Hepatocyte (in vitro differentiated cells): ENCODE results near the gene LRRC4C. TPM values are rescaled to one million over a fixed set of nuclear protein-coding genes. Genes with fewer than 3 reads are reported as not detected.

Source experiments
- DNase-seq: peaks from one replicate; pipeline ENCODE4 v3.0.0-alpha.2; 2016; ENCODE audit warnings: low spot score
- H2AFZ ChIP-seq: fragments of 200-600 bp; sonication (generic); 2 replicates; pipeline ENCODE4 v1.6.0; 2016; ENCODE audit warnings: antibody characterized with exemption, mild to moderate bottlenecking
- H3K27ac ChIP-seq: fragments of 200-600 bp; sonication (generic); 2 replicates; pipeline ENCODE4 v1.5.1; 2016; ENCODE audit warnings: mild to moderate bottlenecking
- H3K27me3 ChIP-seq: fragments of 200-600 bp; sonication (generic); 2 replicates; pipeline ENCODE4 v1.6.1; 2016
- H3K36me3 ChIP-seq: fragments of 200-600 bp; sonication (generic); replicated peaks from 2 replicates; pipeline ENCODE4 v1.5.1; 2016; ENCODE audit warnings: low read depth; ENCODE audit not compliant: insufficient read depth
- H3K4me1 ChIP-seq: fragments of 200-600 bp; sonication (generic); 2 replicates; pipeline ENCODE4 v1.5.1; 2016; ENCODE audit warnings: mild to moderate bottlenecking, moderate library complexity; ENCODE audit not compliant: insufficient read depth
- H3K4me2 ChIP-seq: fragments of 200-600 bp; sonication (generic); 2 replicates; pipeline ENCODE4 v1.6.0; 2016
- H3K4me3 ChIP-seq: fragments of 200-600 bp; sonication (generic); 2 replicates; pipeline ENCODE4 v1.5.1; 2016; ENCODE audit warnings: mild to moderate bottlenecking
- H3K79me2 ChIP-seq: fragments of 200-600 bp; sonication (generic); 2 replicates; pipeline ENCODE4 v1.6.0; 2017; ENCODE audit warnings: mild to moderate bottlenecking
- H3K9me2 ChIP-seq: fragments of 200-600 bp; sonication (generic); replicated peaks from 2 replicates; pipeline ENCODE4 v1.6.0; 2017; ENCODE audit warnings: mild to moderate bottlenecking; ENCODE audit not compliant: insufficient read depth
- H3K9me3 ChIP-seq: fragments of 200-600 bp; sonication (generic); 2 replicates; pipeline ENCODE4 v1.5.1; 2016; ENCODE audit warnings: low read depth, mild to moderate bottlenecking
- H4K20me1 ChIP-seq: fragments of 200-600 bp; sonication (generic); 2 replicates; pipeline ENCODE4 v1.6.0; 2016; ENCODE audit warnings: mild to moderate bottlenecking; ENCODE audit not compliant: insufficient read depth, poor library complexity, severe bottlenecking
- CTCF ChIP-seq: fragments of 200-600 bp; sonication (generic); IDR thresholded peaks from 2 replicates; pipeline ENCODE4 v1.5.1; 2016; ENCODE audit warnings: antibody characterized with exemption, mild to moderate bottlenecking; ENCODE audit not compliant: poor library complexity
- EZH2 ChIP-seq: fragments of 200-600 bp; sonication (generic); IDR thresholded peaks from 2 replicates; pipeline ENCODE4 v1.6.1; 2016; ENCODE audit warnings: antibody characterized with exemption, mild to moderate bottlenecking, borderline replicate concordance
- EZH2phosphoT487 ChIP-seq: fragments of 200-600 bp; sonication (generic); IDR thresholded peaks from one replicate; pipeline ENCODE4 v1.6.1; 2018; ENCODE audit warnings: antibody characterized with exemption, mild to moderate bottlenecking, low read depth, moderate library complexity; ENCODE audit not compliant: unreplicated experiment, severe bottlenecking
- WGBS: methylation state at CpG from one replicate; pipeline ENCODE4 v1.1.6; 2016; ENCODE audit warnings: low lambda C conversion rate; ENCODE audit errors: missing lambda C conversion rate; 5-methylcytosine and 5-hydroxymethylcytosine counted together
- polyA plus RNA-seq: library from polyadenylated mRNA; unstranded; fragments of >200 nt; fragmentation: Nextera tagmentation; extraction: Ambion mirVana; gene quantifications from 2 replicates; pipeline ENCODE4 v1.2.1, GENCODE V29; 2016
- total RNA-seq: library from RNA; depleted of rRNA; stranded (reverse); fragments of >200 nt; gene quantifications from 2 replicates; pipeline ENCODE4 v1.2.3, GENCODE V29; 2014

Gene LRRC4C
- total and polyA plus RNA-seq, 2 experiments from 2014 or later, result 1.1 to 3.1 TPM

GRCh38 chr11:40183073-40184064 is 1276.1 kb downstream of the LRRC4C start:
- no peak overlapping the region for H3K4me3 ChIP-seq
- no peak overlapping the region for H2AFZ ChIP-seq
- no peaks in the 10 kb centered on the region for H3K27me3 ChIP-seq
- no peaks in the 10 kb centered on the region for H3K36me3 ChIP-seq
- H4K20me1 ChIP-seq, result no peaks in the 10 kb centered on the region
- no peak for TF ChIP-seq EZH2
- TF ChIP-seq EZH2phosphoT487, result no peak
- no peak for TF ChIP-seq CTCF
- H3K4me1 ChIP-seq, result no peaks in the 10 kb centered on the region
- DNase-seq, result no peak
- no peaks in the 10 kb centered on the region for H3K79me2 ChIP-seq
- WGBS, result 75% methylated on average over 5 of the region's 5 CpGs
- no peaks in the 10 kb centered on the region for H3K9me2 ChIP-seq
- H3K9me3 ChIP-seq, result no peaks in the 10 kb centered on the region
- no peak overlapping the region for H3K4me2 ChIP-seq
- H3K27ac ChIP-seq, result no peak overlapping the region

- TF ChIP-seq EZH2phosphoT487, result no peak
- TF ChIP-seq EZH2, result no peak
- TF ChIP-seq CTCF, result no peak
- Histone ChIP-seq H3K4me3 (no peak overlapping the region), H3K9me2 (no peaks in the 10 kb centered on the region), H3K4me2 (no peak overlapping the region), H4K20me1 (no peaks in the 10 kb centered on the region), H3K4me1 (no peaks in the 10 kb centered on the region), H3K36me3 (no peaks in the 10 kb centered on the region), H3K79me2 (no peaks in the 10 kb centered on the region), H3K27me3 (no peaks in the 10 kb centered on the region), H2AFZ (no peak overlapping the region), H3K9me3 (no peaks in the 10 kb centered on the region), H3K27ac (no peak overlapping the region)
- DNase-seq, result no peak
- 94% methylated on average over 6 of the region's 6 CpGs for WGBS
These were observed 1279.9 kb downstream of the LRRC4C start for GRCh38 chr11:40179541-40179940.

GRCh38 chr11:40178470-40178869 is 1281.0 kb downstream of the LRRC4C start:
- H3K27me3 ChIP-seq, result no peaks in the 10 kb centered on the region
- H3K4me3 ChIP-seq, result no peak overlapping the region
- no peaks in the 10 kb centered on the region for H3K9me2 ChIP-seq
- TF ChIP-seq EZH2 (no peak), CTCF (no peak), EZH2phosphoT487 (no peak)
- H3K9me3 ChIP-seq, result no peaks in the 10 kb centered on the region
- H3K4me1 ChIP-seq, result no peaks in the 10 kb centered on the region
- H4K20me1 ChIP-seq, result no peaks in the 10 kb centered on the region
- no peaks in the 10 kb centered on the region for H3K79me2 ChIP-seq
- no peak overlapping the region for H2AFZ ChIP-seq
- DNase-seq, result no peak
- H3K36me3 ChIP-seq, result no peaks in the 10 kb centered on the region
- 47% methylated on average over 2 of the region's 2 CpGs for WGBS
- H3K4me2 ChIP-seq, result no peak overlapping the region
- H3K27ac ChIP-seq, result no peak overlapping the region
